Prostate gland (tissue), 2 donors: ENCODE data around the gene ADM.

ENCODE experiments used
- CTCF ChIP-seq, 4 experiments: fragments of 200-600 bp in 2 of 4; fragments of 450-650 bp in 2 of 4; sonication (generic) in 2 of 4; IDR thresholded peaks; 1 replicate in 3 of 4; 2 replicates in 1 of 4; pipeline ENCODE4 v1.5.1; 2016 to 2019; ENCODE audit warnings: antibody characterized with exemption in 4 of 4, mild to moderate bottlenecking in 2 of 4, moderate library complexity in 2 of 4
- POLR2A ChIP-seq: fragments of 450-650 bp; IDR thresholded peaks from one replicate; pipeline ENCODE4 v1.6.1; 2016; ENCODE audit warnings: antibody characterized with exemption, mild to moderate bottlenecking

GRCh38 chr11:10303558-10304363, 1.1 kb upstream of the ADM start:
- TF ChIP-seq CTCF (IDR thresholded peaks at IDR 0.05) (no peak), POLR2A (peak; percentile 7)
